HT1080 (cell line): ENCODE measurements around the gene CFAP107. TPM values are rescaled to one million over a fixed set of nuclear protein-coding genes. Genes with fewer than 3 reads are reported as not detected.
"Not testable (repeated sequence)": the region's sequence is repeated elsewhere in the genome, so short reads cannot be mapped to it uniquely, and the experiment has no call there.

ENCODE experiments used
- DNase-seq: peaks from one replicate; pipeline ENCODE4 v3.0.0-alpha.2; 2015; ENCODE audit warnings: low read depth
- total RNA-seq: library from RNA; depleted of rRNA; stranded (reverse); fragments of >200 nt; shearing (Covaris generic); gene quantifications from 2 replicates; pipeline ENCODE4 v1.2.3, GENCODE V29; 2014; rRNA removed

CFAP107 gene
- total RNA-seq, 1 experiment from 2014 or later, result not detected

- no peak for DNase-seq
Measured at GRCh38 chr1:12776801-12777557, 31.0 kb downstream of the CFAP107 start.

- DNase-seq, result no peak
Measured at GRCh38 chr1:12778061-12778460, 32.1 kb downstream of the CFAP107 start.

- DNase-seq, result no peak
Measured at GRCh38 chr1:12778907-12779306, 32.9 kb downstream of the CFAP107 start.

- not testable (repeated sequence) for DNase-seq
Measured at GRCh38 chr1:12781488-12781887, 35.5 kb downstream of the CFAP107 start.

GRCh38 chr1:12783783-12784182, 37.8 kb downstream of the CFAP107 start:
- DNase-seq, result peak; percentile 30

GRCh38 chr1:12784729-12785128, 38.7 kb downstream of the CFAP107 start:
- not testable (repeated sequence) for DNase-seq

GRCh38 chr1:12791097-12791496, 45.1 kb downstream of the CFAP107 start, which contains the start of gene PRAMEF1:
TSS of gene PRAMEF1 (plus strand) at chr1:12791397. CDS start at chr1:12793228, 1,831 bp downstream.
- DNase-seq, result not testable (repeated sequence)

GRCh38 chr1:12798911-12799310, 52.9 kb downstream of the CFAP107 start:
- no peak for DNase-seq

- DNase-seq, result no peak
Measured at GRCh38 chr1:12799730-12800129, 53.7 kb downstream of the CFAP107 start.

- no peak for DNase-seq
Measured at GRCh38 chr1:12809933-12810332, 63.9 kb downstream of the CFAP107 start.

- peak; percentile 85 for DNase-seq
Measured at GRCh38 chr1:12810691-12811408, 64.8 kb downstream of the CFAP107 start.

GRCh38 chr1:12811409-12811784, 65.4 kb downstream of the CFAP107 start:
- DNase-seq, result peak; percentile 76

Other genes starting within 250 kb of the CFAP107 start
- 0.10 TPM in 1 of 2 replicates, not detected in the other for gene DHRS3, start 128.0 kb upstream of the CFAP107 start, total RNA-seq
- not detected in 2 replicates for gene AADACL4, start 102.1 kb upstream of the CFAP107 start, total RNA-seq
- not detected in 2 replicates for gene AADACL3, start 30.1 kb upstream of the CFAP107 start, total RNA-seq
- gene PRAMEF12, start 27.5 kb downstream of the CFAP107 start, total RNA-seq, result not detected in 2 replicates
- not detected in 2 replicates for gene PRAMEF1, start 45.2 kb downstream of the CFAP107 start, total RNA-seq
- not detected in 2 replicates for gene PRAMEF11, start 85.2 kb downstream of the CFAP107 start, total RNA-seq
- gene HNRNPCL1, start 102.5 kb downstream of the CFAP107 start, total RNA-seq, result not detected in 2 replicates
- not detected in 2 replicates for gene PRAMEF2, start 110.9 kb downstream of the CFAP107 start, total RNA-seq
- not detected in 2 replicates for gene PRAMEF4, start 140.0 kb downstream of the CFAP107 start, total RNA-seq
- not detected in 2 replicates for gene PRAMEF10, start 152.1 kb downstream of the CFAP107 start, total RNA-seq
- gene PRAMEF7, start 170.4 kb downstream of the CFAP107 start, total RNA-seq, result not detected in 2 replicates
- gene PRAMEF6, start 201.4 kb downstream of the CFAP107 start, total RNA-seq, result not detected in 2 replicates